Glutamatergic neuron (in vitro differentiated cells): ENCODE measurements around the gene FGF14. TPM values are rescaled to one million over a fixed set of nuclear protein-coding genes. Genes with fewer than 3 reads are reported as not detected.

ENCODE experiments used
- DNase-seq: peaks from one replicate; pipeline ENCODE4 v3.0.0; 2022
- H3K27ac Mint-ChIP-seq: one replicate; pipeline ENCODE4 v1.8.0; 2020; ENCODE audit warnings: mild to moderate bottlenecking, mixed read lengths, inconsistent platforms; ENCODE audit not compliant: unreplicated experiment
- H3K27me3 Mint-ChIP-seq: one replicate; pipeline ENCODE4 v1.8.0; 2020; ENCODE audit warnings: mild to moderate bottlenecking, moderate library complexity, mixed read lengths, inconsistent platforms; ENCODE audit not compliant: unreplicated experiment
- H3K36me3 Mint-ChIP-seq: one replicate; pipeline ENCODE4 v1.8.0; 2020; ENCODE audit warnings: mild to moderate bottlenecking, mixed read lengths, inconsistent platforms; ENCODE audit not compliant: unreplicated experiment
- H3K4me1 Mint-ChIP-seq: one replicate; pipeline ENCODE4 v1.8.0; 2020; ENCODE audit warnings: mild to moderate bottlenecking, low read depth, mixed read lengths, inconsistent platforms; ENCODE audit not compliant: unreplicated experiment
- H3K4me3 Mint-ChIP-seq: one replicate; pipeline ENCODE4 v1.8.0; 2020; ENCODE audit warnings: mild to moderate bottlenecking, mixed read lengths, inconsistent platforms; ENCODE audit not compliant: unreplicated experiment
- H3K9me3 Mint-ChIP-seq: one replicate; pipeline ENCODE4 v1.8.0; 2020; ENCODE audit warnings: mild to moderate bottlenecking, moderate library complexity, mixed read lengths, inconsistent platforms; ENCODE audit not compliant: unreplicated experiment
- total RNA-seq: library from RNA; stranded (reverse); fragmentation: NEBNext Ultra II Directional; extraction: Animal tissue kit (Norgen Biotek cat#: 25700); gene quantifications from one replicate; pipeline ENCODE4 v1.2.1, GENCODE V29; 2021; ENCODE audit not compliant: unreplicated experiment
- TF ChIP-seq, protein P1 (sequence below): fragments of 200-600 bp; sonication (generic); IDR thresholded peaks from one replicate; pipeline ENCODE4 v1.5.0; 2021; ENCODE audit not compliant: partially characterized antibody, unreplicated experiment

Gene FGF14
- total RNA-seq, 1 donor from 2014 or later, result 17.8 TPM

DNA sequence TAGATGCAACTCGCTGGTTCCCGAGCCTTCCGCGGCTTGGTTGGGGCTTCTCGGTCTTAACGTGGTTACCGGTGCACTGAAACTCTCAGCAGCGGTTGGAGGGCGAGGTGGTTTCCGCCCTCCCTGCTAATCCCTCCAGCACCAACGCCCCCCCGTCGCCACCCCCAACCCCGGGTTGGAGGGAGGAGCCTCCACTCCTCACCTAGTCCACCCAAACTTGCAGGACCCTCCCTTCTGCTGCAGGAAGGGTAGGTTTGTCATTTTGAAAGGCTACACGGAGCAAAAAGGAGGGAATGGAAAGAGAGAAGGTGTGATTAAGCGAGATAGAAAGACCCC lies 484.4 kb downstream of the FGF14 start:
- DNase-seq, result peak; percentile 30
- H3K4me3 Mint-ChIP-seq, result peak overlapping the region; percentile 86
- H3K27me3 Mint-ChIP-seq, result peaks cover 7% of the 10 kb centered on the region
- peaks cover 3% of the 10 kb centered on the region for H3K9me3 Mint-ChIP-seq
- peaks cover 17% of the 10 kb centered on the region for H3K4me1 Mint-ChIP-seq
- TF ChIP-seq, protein P1, sequence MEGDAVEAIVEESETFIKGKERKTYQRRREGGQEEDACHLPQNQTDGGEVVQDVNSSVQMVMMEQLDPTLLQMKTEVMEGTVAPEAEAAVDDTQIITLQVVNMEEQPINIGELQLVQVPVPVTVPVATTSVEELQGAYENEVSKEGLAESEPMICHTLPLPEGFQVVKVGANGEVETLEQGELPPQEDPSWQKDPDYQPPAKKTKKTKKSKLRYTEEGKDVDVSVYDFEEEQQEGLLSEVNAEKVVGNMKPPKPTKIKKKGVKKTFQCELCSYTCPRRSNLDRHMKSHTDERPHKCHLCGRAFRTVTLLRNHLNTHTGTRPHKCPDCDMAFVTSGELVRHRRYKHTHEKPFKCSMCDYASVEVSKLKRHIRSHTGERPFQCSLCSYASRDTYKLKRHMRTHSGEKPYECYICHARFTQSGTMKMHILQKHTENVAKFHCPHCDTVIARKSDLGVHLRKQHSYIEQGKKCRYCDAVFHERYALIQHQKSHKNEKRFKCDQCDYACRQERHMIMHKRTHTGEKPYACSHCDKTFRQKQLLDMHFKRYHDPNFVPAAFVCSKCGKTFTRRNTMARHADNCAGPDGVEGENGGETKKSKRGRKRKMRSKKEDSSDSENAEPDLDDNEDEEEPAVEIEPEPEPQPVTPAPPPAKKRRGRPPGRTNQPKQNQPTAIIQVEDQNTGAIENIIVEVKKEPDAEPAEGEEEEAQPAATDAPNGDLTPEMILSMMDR, result no peak
- no peaks in the 10 kb centered on the region for H3K36me3 Mint-ChIP-seq
- no peak overlapping the region for H3K27ac Mint-ChIP-seq

DNA sequence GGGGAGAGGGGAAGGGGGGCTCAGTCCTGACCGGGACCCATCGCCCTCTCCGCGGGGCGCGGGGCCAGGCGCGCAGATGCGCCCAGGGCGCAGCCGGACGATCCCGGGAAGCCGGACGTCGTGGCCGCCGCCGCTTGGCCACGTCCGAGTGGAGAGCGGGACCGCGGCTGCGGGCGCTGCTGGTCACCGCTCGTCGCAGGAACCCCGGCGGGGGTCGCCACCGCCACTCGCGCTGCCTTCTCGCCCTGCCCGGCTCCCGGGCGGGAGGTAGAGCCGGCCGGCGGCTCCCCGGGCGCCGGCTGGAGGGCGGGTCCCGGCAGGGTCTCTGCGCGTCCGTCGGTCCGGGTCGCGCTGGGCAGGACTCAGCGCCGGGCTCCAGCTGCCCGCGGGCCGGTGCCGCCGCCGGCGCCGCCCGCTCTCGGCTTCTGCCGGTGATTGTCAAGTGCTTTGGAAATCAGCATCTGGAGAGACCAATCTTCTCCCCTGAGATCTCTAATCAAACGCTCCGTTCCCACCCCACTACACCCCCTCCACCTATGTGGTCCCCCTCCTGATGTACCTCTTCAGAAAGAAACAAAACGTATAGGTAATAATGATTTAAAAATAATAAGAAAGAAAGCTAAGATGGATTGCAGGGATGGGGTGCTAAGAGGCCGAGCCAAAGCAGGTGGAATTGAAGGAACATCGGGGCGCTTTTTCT lies 484.9 kb downstream of the FGF14 start:
- Mint-ChIP-seq H3K27ac (no peak overlapping the region), H3K4me3 (peak overlapping the region; percentile 86), H3K9me3 (peaks cover 3% of the 10 kb centered on the region), H3K4me1 (peaks cover 17% of the 10 kb centered on the region), H3K36me3 (no peaks in the 10 kb centered on the region), H3K27me3 (peaks cover 7% of the 10 kb centered on the region)
- DNase-seq, result peak; percentile 53
- TF ChIP-seq, protein P1, result peak; percentile 7

DNA sequence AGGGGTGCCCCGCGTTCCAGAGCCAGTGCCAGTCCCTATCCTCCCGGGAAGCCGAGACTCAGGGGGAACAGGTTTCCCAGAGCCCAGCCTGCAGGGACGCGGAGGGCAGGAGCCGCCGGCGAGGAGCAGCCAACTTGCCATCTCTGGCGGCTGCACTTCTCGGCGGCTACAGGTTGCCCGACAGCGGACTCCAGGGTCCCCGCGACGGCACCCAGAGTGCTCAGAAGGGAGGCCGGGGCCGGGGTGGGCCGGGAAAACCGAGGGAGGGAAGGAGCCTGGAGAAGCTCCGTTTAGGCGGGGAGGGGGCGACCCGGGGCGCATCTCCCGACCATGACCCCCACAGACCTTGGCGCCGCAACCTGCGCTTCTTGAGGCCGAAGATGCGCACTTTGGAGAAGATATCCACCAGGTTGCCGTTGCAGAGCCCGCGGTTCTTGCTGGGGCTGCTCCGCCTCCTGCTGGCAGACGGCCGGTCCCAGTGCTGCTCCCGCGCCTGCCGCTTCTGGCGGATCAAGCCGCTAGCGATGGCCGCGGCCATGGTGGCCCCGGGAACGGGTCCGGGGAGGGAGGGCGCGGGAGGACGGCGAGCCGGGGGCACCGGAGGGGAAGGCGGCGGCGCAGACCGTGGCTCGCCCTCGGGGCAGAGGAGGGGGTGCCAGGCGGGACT lies 485.6 kb downstream of the FGF14 start:
- Mint-ChIP-seq H3K4me1 (peaks cover 17% of the 10 kb centered on the region), H3K27ac (no peak overlapping the region), H3K36me3 (no peaks in the 10 kb centered on the region), H3K4me3 (peak overlapping the region; percentile 77), H3K9me3 (peaks cover 3% of the 10 kb centered on the region), H3K27me3 (peaks cover 7% of the 10 kb centered on the region)
- peak; percentile 87 for DNase-seq
- TF ChIP-seq, protein P1, result peak; percentile 61

DNA sequence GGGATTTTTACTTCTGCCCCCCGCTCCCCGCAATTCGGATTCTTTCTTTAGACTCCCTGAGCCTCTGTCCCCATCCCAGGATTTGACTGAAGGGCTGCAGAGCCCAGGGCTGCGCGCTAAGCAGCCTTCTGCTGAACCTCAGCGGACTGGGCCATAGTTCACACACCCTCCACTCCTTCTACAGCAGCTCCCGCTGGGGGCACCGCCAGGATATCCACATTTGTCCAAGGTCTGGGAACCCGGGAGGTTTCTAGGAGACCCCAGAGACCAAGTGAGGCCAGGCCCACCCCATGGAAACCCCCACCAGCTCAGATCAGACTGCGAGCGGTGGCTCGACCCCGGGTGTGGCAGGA lies 486.1 kb downstream of the FGF14 start:
- H3K4me3 Mint-ChIP-seq, result peak overlapping the region; percentile 77

DNA sequence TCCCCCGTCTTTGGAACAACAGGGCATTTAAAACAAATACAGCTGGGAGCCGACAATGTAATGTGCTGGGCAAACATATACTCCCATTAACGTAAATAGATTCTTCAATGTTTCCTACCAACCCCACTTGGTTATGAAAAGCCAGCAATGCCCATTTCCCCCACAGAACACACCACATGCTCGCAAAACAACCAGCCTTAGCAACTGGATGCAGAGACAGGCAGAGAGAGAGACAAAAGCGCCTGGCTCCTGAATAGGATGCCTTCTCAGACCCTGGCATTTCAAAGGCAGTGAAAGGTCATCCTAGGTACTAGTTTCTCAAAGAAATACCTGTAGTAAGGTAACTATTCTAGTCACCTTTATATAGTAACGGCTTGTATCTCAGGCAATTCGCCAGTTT lies 486.5 kb downstream of the FGF14 start:
- H3K27me3 Mint-ChIP-seq, result peaks cover 7% of the 10 kb centered on the region
- no peak for DNase-seq
- H3K4me3 Mint-ChIP-seq, result peak overlapping the region; percentile 77

More for the DNA sequence above, 486.1 kb downstream of the FGF14 start:
- H3K27me3 Mint-ChIP-seq, result peaks cover 7% of the 10 kb centered on the region
- peaks cover 17% of the 10 kb centered on the region for H3K4me1 Mint-ChIP-seq
- H3K9me3 Mint-ChIP-seq, result peaks cover 3% of the 10 kb centered on the region
- H3K27ac Mint-ChIP-seq, result no peak overlapping the region
- TF ChIP-seq, protein P1, result no peak
- H3K36me3 Mint-ChIP-seq, result no peaks in the 10 kb centered on the region
- peak; percentile 36 for DNase-seq

More for the DNA sequence above, 486.5 kb downstream of the FGF14 start:
- Mint-ChIP-seq H3K4me1 (peaks cover 17% of the 10 kb centered on the region), H3K9me3 (peaks cover 3% of the 10 kb centered on the region), H3K27ac (no peak overlapping the region), H3K36me3 (no peaks in the 10 kb centered on the region)
- TF ChIP-seq, protein P1, result no peak
